Parathyroid adenoma (tissue), 2 donors: ENCODE measurements around the gene IL17RE.

Source experiments
- H2AFZ ChIP-seq: fragments of 300-600 bp; sonication (generic); one replicate; pipeline ENCODE4 v1.7.0; 2017; ENCODE audit warnings: antibody characterized with exemption, mild to moderate bottlenecking
- H3K27ac ChIP-seq: fragments of 300-600 bp; sonication (generic); one replicate; pipeline ENCODE4 v1.7.0; 2017
- H3K27me3 ChIP-seq: fragments of 300-600 bp; sonication (generic); one replicate; pipeline ENCODE4 v1.7.0; 2017; ENCODE audit warnings: low read length; ENCODE audit not compliant: control insufficient read depth, insufficient read depth
- H3K36me3 ChIP-seq: fragments of 300-600 bp; sonication (generic); one replicate; pipeline ENCODE4 v1.7.0; 2017; ENCODE audit warnings: low read length; ENCODE audit not compliant: control insufficient read depth, insufficient read depth
- H3K4me1 ChIP-seq: fragments of 300-600 bp; sonication (generic); one replicate; pipeline ENCODE4 v1.7.0; 2017; ENCODE audit warnings: control low read depth
- H3K4me2 ChIP-seq: fragments of 300-600 bp; sonication (generic); one replicate; pipeline ENCODE4 v1.7.0; 2017; ENCODE audit warnings: low read length
- H3K4me3 ChIP-seq: fragments of 300-600 bp; sonication (generic); one replicate; pipeline ENCODE4 v1.7.0; 2017; ENCODE audit warnings: low read depth, low read length
- H3K79me2 ChIP-seq: fragments of 300-600 bp; sonication (generic); one replicate; pipeline ENCODE4 v1.7.0; 2017; ENCODE audit warnings: control low read depth
- H3K9ac ChIP-seq: fragments of 300-600 bp; sonication (generic); one replicate; pipeline ENCODE4 v1.7.0; 2017; ENCODE audit warnings: mild to moderate bottlenecking
- H3K9me3 ChIP-seq: fragments of 300-600 bp; sonication (generic); one replicate; pipeline ENCODE4 v1.7.0; 2017; ENCODE audit warnings: low read length; ENCODE audit not compliant: control insufficient read depth
- TF ChIP-seq, protein P1 (sequence below): fragments of 300-600 bp; sonication (generic); IDR thresholded peaks from one replicate; pipeline ENCODE4 v1.7.0; 2017; ENCODE audit warnings: antibody characterized with exemption, mild to moderate bottlenecking
- donor health status: primary hyperparathyroidism.

The IL17RE gene

DNA sequence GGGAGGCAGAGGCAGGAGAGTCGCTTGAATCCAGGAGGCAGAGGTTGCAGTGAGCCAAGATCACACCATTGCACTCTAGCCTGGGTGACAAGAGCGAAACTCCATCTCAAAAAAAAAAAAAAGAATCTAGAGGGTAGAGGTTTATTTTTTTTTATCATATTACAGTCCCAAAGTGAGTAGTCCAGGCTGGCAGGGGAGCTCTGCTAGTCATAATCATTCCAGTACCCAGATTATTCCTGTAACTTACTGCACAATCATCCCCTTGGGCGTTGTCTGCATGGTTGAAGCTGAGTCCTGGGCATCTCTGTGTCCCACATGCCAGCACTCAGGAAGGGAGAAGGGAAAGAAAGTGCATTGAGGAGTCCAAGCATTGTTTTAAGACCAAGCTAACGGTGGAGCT lies 39.5 kb downstream of the IL17RE start:
- TF ChIP-seq, protein P1, sequence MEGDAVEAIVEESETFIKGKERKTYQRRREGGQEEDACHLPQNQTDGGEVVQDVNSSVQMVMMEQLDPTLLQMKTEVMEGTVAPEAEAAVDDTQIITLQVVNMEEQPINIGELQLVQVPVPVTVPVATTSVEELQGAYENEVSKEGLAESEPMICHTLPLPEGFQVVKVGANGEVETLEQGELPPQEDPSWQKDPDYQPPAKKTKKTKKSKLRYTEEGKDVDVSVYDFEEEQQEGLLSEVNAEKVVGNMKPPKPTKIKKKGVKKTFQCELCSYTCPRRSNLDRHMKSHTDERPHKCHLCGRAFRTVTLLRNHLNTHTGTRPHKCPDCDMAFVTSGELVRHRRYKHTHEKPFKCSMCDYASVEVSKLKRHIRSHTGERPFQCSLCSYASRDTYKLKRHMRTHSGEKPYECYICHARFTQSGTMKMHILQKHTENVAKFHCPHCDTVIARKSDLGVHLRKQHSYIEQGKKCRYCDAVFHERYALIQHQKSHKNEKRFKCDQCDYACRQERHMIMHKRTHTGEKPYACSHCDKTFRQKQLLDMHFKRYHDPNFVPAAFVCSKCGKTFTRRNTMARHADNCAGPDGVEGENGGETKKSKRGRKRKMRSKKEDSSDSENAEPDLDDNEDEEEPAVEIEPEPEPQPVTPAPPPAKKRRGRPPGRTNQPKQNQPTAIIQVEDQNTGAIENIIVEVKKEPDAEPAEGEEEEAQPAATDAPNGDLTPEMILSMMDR: no peak
- Histone ChIP-seq H3K4me2 (no peak overlapping the region), H3K27ac (no peak overlapping the region), H2AFZ (no peak overlapping the region), H3K27me3 (no peaks in the 10 kb centered on the region), H3K79me2 (no peaks in the 10 kb centered on the region), H3K36me3 (no peaks in the 10 kb centered on the region), H3K9ac (no peak overlapping the region), H3K9me3 (no peaks in the 10 kb centered on the region), H3K4me3 (no peak overlapping the region), H3K4me1 (no peaks in the 10 kb centered on the region)

DNA sequence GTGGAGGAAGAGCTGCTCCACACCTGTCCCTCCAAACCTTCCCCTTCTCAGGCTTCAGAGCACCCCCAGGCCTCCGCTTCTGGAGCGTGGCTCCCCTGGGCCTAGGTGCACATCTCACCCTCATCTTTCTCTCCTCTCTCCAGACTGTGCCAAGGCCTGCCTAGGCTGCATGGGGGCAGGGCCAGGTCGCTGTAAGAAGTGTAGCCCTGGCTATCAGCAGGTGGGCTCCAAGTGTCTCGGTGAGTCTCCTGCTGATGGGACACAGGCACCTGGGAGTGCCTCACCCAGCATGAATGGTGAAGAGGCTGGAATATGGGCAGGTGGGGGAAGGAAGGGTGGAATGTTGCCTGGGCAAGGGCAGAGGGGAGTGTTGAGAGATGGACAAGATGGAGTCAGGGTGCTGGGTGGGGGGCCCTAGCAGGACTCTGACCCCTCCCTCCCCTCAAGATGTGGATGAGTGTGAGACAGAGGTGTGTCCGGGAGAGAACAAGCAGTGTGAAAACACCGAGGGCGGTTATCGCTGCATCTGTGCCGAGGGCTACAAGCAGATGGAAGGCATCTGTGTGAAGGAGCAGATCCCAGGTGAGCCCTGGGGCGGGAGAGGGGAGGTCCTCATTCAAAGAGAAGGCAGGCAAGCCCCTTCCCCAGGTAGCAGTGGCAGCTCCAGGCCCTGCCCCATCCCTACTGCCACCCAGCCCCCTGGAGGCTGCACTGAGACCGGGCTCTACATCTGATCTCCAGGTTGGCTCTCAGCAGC lies 40.5 kb downstream of the IL17RE start:
- H3K79me2 ChIP-seq: no peaks in the 10 kb centered on the region
- no peak overlapping the region for H3K4me2 ChIP-seq
- H3K4me3 ChIP-seq: no peak overlapping the region
- no peaks in the 10 kb centered on the region for H3K4me1 ChIP-seq
- H3K27me3 ChIP-seq: no peaks in the 10 kb centered on the region
- H3K9me3 ChIP-seq: no peaks in the 10 kb centered on the region
- TF ChIP-seq, protein P1: no peak
- no peak overlapping the region for H3K27ac ChIP-seq
- no peak overlapping the region for H3K9ac ChIP-seq
- H2AFZ ChIP-seq: no peak overlapping the region
- no peaks in the 10 kb centered on the region for H3K36me3 ChIP-seq

- H3K27me3 ChIP-seq: no peaks in the 10 kb centered on the region
- H3K4me1 ChIP-seq: no peaks in the 10 kb centered on the region
- H3K36me3 ChIP-seq: no peaks in the 10 kb centered on the region
- no peak overlapping the region for H3K4me3 ChIP-seq
- H3K79me2 ChIP-seq: no peaks in the 10 kb centered on the region
- H3K9me3 ChIP-seq: no peaks in the 10 kb centered on the region
- no peak overlapping the region for H3K27ac ChIP-seq
- H2AFZ ChIP-seq: no peak overlapping the region
- H3K4me2 ChIP-seq: no peak overlapping the region
- TF ChIP-seq, protein P1: no peak
- no peak overlapping the region for H3K9ac ChIP-seq
These were observed 41.6 kb downstream of the IL17RE start for GRCh38 chr3:9944271-9944670.

DNA sequence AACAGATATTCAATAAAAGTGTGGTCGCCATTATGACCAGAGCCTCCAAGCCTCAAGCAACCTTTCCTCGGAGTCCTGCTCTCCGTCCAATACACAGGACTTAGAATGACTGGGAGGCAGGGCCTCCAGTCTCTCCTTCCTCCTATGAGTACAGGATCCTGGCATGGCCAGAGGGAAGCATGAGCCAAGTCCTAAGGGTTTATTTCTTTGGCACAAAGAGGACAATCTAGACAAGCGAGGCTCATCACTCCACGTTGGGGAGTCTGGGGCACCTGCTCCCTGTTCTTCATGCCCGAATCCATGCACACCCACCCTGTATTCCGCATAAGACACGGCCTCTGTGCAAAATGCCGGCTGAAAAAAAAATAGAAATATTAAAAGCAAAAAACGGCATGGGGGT lies 42.7 kb downstream of the IL17RE start:
- no peaks in the 10 kb centered on the region for H3K36me3 ChIP-seq
- no peak overlapping the region for H3K4me3 ChIP-seq
- no peaks in the 10 kb centered on the region for H3K9me3 ChIP-seq
- H3K79me2 ChIP-seq: no peaks in the 10 kb centered on the region
- no peaks in the 10 kb centered on the region for H3K27me3 ChIP-seq
- TF ChIP-seq, protein P1: no peak
- no peak overlapping the region for H3K9ac ChIP-seq
- no peak overlapping the region for H2AFZ ChIP-seq
- H3K4me2 ChIP-seq: no peak overlapping the region
- H3K4me1 ChIP-seq: no peaks in the 10 kb centered on the region
- H3K27ac ChIP-seq: no peak overlapping the region
